Upper lobe of left lung (tissue), 4 donors: Measurements from ENCODE around the gene LRP1B.

ENCODE experiments used
- CTCF ChIP-seq, 6 experiments: fragments of 450-650 bp in 4 of 6; fragments of 200-600 bp in 2 of 6; sonication (generic) in 2 of 6; IDR thresholded peaks; one replicate each; pipeline ENCODE4 v1.5.1; 2016 to 2019; ENCODE audit warnings: antibody characterized with exemption in 6 of 6
- EP300 ChIP-seq, 4 donors: sonication (generic); formaldehyde crosslinking; IDR thresholded peaks; one replicate each; pipeline ENCODE4 v1.5.1; 2017; ENCODE audit warnings: antibody characterized with exemption in 4 of 4, control low read depth in 2 of 4
- POLR2A ChIP-seq, 4 donors: fragments of 450-650 bp; IDR thresholded peaks; one replicate each; pipeline ENCODE4 v1.5.1; 2016 to 2017; ENCODE audit warnings: antibody characterized with exemption in 4 of 4, mild to moderate bottlenecking in 2 of 4
- POLR2AphosphoS5 ChIP-seq, 2 donors: sonication (generic); formaldehyde crosslinking; IDR thresholded peaks; one replicate each; pipeline ENCODE4 v1.5.1; 2017; ENCODE audit warnings: antibody characterized with exemption in 2 of 2

GRCh38 chr2:141201016-141201565, 929.7 kb downstream of the LRP1B start:
- TF ChIP-seq EP300 (IDR thresholded peaks at IDR 0.05) (no peak), POLR2AphosphoS5 (IDR thresholded peaks at IDR 0.05) (no peak), CTCF (IDR thresholded peaks at IDR 0.05) (no peak), POLR2A (IDR thresholded peaks at IDR 0.05) (no peak)
